Keratinocyte (primary cell): ENCODE data around the gene USP17L28. TPM values are rescaled to one million over a fixed set of nuclear protein-coding genes. Genes with fewer than 3 reads are reported as not detected.
"Not testable (repeated sequence)": the region's sequence is repeated elsewhere in the genome, so short reads cannot be mapped to it uniquely, and the experiment has no call there.

Source experiments
- DNase-seq: peaks from one replicate; pipeline ENCODE4 v3.0.0-alpha.2; 2011; ENCODE audit warnings: low read depth, missing footprints, low spot score
- FAIRE-seq: peaks from 2 replicates; lab custom pipeline; 2011; peaks lifted over from hg19 to GRCh38; lab: Jason Lieb, UNC
- H2AFZ ChIP-seq: 2 replicates; pipeline ENCODE4 v1.6.0; 2012; ENCODE audit warnings: low read length, control low read depth, inconsistent platforms; ENCODE audit not compliant: control insufficient read depth
- H3K27ac ChIP-seq: 2 replicates; pipeline ENCODE4 v1.5.1; 2011; ENCODE audit warnings: low read length; ENCODE audit not compliant: control insufficient read depth, insufficient read depth
- H3K27me3 ChIP-seq: 3 replicates; pipeline ENCODE4 v1.6.0; 2011; ENCODE audit warnings: low read length; ENCODE audit not compliant: control insufficient read depth, insufficient read depth; ENCODE audit errors: extremely low read depth
- H3K36me3 ChIP-seq, 2 experiments: 2 replicates in 1 of 2; 3 replicates in 1 of 2; pipeline ENCODE4 v1.5.1; 2011; ENCODE audit warnings: low read length in 2 of 2, mild to moderate bottlenecking in 1 of 2; ENCODE audit not compliant: control insufficient read depth in 2 of 2, insufficient read depth in 2 of 2; ENCODE audit errors: extremely low read depth in 1 of 2
- H3K4me1 ChIP-seq: 3 replicates; pipeline ENCODE4 v1.5.1; 2011; ENCODE audit warnings: low read length; ENCODE audit not compliant: control insufficient read depth, insufficient read depth; ENCODE audit errors: extremely low read depth
- H3K4me2 ChIP-seq: 3 replicates; pipeline ENCODE4 v1.6.0; 2011; ENCODE audit warnings: low read depth, low read length; ENCODE audit not compliant: control insufficient read depth, insufficient read depth; ENCODE audit errors: extremely low read depth
- H3K4me3 ChIP-seq, 3 experiments: fragments of 200-600 bp in 1 of 3; sonication (generic) in 1 of 3; 2 replicates in 2 of 3; 3 replicates in 1 of 3; pipeline ENCODE4 v1.5.1; 2011 to 2016; ENCODE audit warnings: low read length in 3 of 3, mild to moderate bottlenecking in 3 of 3, control low read depth in 2 of 3, inconsistent platforms in 1 of 3, low read depth in 1 of 3, mixed read lengths in 1 of 3, mixed run types in 1 of 3, moderate library complexity in 1 of 3; ENCODE audit not compliant: control insufficient read depth in 2 of 3, insufficient read depth in 2 of 3; ENCODE audit errors: extremely low read depth in 1 of 3
- H3K79me2 ChIP-seq: 2 replicates; pipeline ENCODE4 v1.6.0; 2012; ENCODE audit warnings: low read length; ENCODE audit not compliant: control insufficient read depth, insufficient read depth
- H3K9ac ChIP-seq: 3 replicates; pipeline ENCODE4 v1.6.0; 2011; ENCODE audit warnings: low read length; ENCODE audit not compliant: control insufficient read depth, insufficient read depth; ENCODE audit errors: extremely low read depth
- H3K9me1 ChIP-seq: 3 replicates; pipeline ENCODE4 v1.6.0; 2011; ENCODE audit warnings: low read length; ENCODE audit not compliant: control insufficient read depth, insufficient read depth; ENCODE audit errors: extremely low read depth
- H3K9me3 ChIP-seq: 2 replicates; pipeline ENCODE4 v1.5.1; 2012; ENCODE audit warnings: low read depth, low read length; ENCODE audit not compliant: control insufficient read depth
- H4K20me1 ChIP-seq: 3 replicates; pipeline ENCODE4 v1.6.0; 2011; ENCODE audit warnings: low read length; ENCODE audit not compliant: control insufficient read depth, insufficient read depth; ENCODE audit errors: extremely low read depth
- dilution Hi-C: fragments of 300-500 bp; cut with MboI; formaldehyde crosslinking; loops from one replicate; pipeline ENCODE4 v1.7.0; 2020; ENCODE audit warnings: low sequenced_read_pairs; ENCODE audit not compliant: extremely low pct_ligation_motif_present
- polyA plus RNA-seq, 5 experiments: library from polyadenylated mRNA; depleted of rRNA in 3 of 5; stranded (reverse) in 3 of 5; stranded (forward) in 1 of 5; unstranded in 1 of 5; fragments of >200 nt; gene quantifications; 1 replicate in 1 of 5; 2 replicates in 3 of 5; 3 replicates in 1 of 5; pipeline versions ENCODE4 v1.2.1 to v1.2.3, GENCODE V29; 2011 to 2012; ENCODE audit warnings: missing spikeins in 2 of 5, low read depth in 1 of 5, low replicate concordance in 1 of 5

USP17L28 gene
- polyA plus RNA-seq, 1 donor (not counting 4 experiments of a cell fraction or from before 2014, with no cell fraction given), result not detected

- DNase-seq, H3K27ac ChIP-seq, H3K9me1 ChIP-seq, H3K9ac ChIP-seq, dilution Hi-C loops, H3K4me2 ChIP-seq, H3K4me1 ChIP-seq, H3K9me3 ChIP-seq, H4K20me1 ChIP-seq, H3K79me2 ChIP-seq, FAIRE-seq, H3K27me3 ChIP-seq, H3K36me3 ChIP-seq, H3K4me3 ChIP-seq, H2AFZ ChIP-seq: not testable (repeated sequence)
Measured at GRCh38 chr4:9334358-9334757, 14.3 kb upstream of the USP17L28 start, which contains the start of gene USP17L26. TSS of gene USP17L26 (plus strand) at chr4:9334658. CDS start at chr4:9334658, 0 bp downstream.

- FAIRE-seq, H4K20me1 ChIP-seq, H2AFZ ChIP-seq, H3K4me1 ChIP-seq, H3K4me2 ChIP-seq, dilution Hi-C loops, H3K79me2 ChIP-seq, H3K27me3 ChIP-seq, H3K9me3 ChIP-seq, H3K27ac ChIP-seq, DNase-seq, H3K9me1 ChIP-seq, H3K36me3 ChIP-seq, H3K4me3 ChIP-seq, H3K9ac ChIP-seq: not testable (repeated sequence)
Measured at GRCh38 chr4:9339103-9339502, 9.6 kb upstream of the USP17L28 start, which contains the start of gene USP17L5. TSS of gene USP17L5 (plus strand) at chr4:9339403. CDS start at chr4:9339403, 0 bp downstream.

DNA sequence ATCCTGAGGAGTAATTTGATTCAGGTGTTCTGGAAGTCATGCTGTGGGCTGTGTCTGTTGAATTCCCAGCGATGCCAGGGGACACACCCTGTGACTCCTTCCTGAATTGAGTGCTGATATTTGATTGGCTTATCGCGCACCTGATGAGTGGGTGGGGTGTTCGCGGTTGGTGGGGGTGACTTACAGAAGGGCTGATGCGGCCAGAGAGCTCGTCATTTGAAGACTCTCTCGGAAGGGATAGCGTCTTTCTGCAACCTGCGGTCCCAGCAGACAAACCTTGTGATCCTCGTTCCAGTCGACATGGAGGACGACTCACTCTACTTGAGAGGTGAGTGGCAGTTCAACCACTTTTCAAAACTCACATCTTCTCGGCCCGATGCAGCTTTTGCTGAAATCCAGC is 4.8 kb upstream of the USP17L28 start, which contains the start of gene USP17L27:
USP17L27 (plus strand) TSS at position 301 of the 400 bp plus-strand sequence; CDS start at position 301, 0 bp downstream.
- H2AFZ ChIP-seq, dilution Hi-C loops, H3K9me3 ChIP-seq, H3K36me3 ChIP-seq, H3K4me3 ChIP-seq, H3K9ac ChIP-seq, H3K9me1 ChIP-seq, H3K4me1 ChIP-seq, H3K4me2 ChIP-seq, H3K27me3 ChIP-seq, H3K79me2 ChIP-seq, DNase-seq, H4K20me1 ChIP-seq, H3K27ac ChIP-seq, FAIRE-seq: not testable (repeated sequence)

DNA sequence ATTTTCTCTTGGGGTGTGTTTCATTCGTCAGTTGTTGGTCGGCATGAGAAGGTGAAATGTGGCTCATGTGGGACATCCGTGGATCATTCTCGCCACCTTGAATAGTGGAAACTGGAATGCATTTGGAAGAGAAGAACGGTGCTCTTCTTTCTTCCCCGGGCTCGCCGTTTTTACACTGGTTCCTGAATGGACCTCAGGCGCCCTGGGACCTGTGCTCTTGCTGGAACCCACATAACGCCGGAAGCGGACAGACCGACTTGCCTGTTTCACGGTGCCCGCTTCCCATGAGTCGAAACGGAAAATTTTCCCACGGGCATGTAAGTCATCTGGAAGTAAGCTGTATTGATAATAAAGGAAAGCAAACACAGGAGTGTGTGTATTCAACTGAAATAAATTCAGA is 2.2 kb downstream of the USP17L28 start:
- H3K4me2 ChIP-seq, H3K27ac ChIP-seq, H4K20me1 ChIP-seq, H3K27me3 ChIP-seq, H3K4me3 ChIP-seq, DNase-seq, H3K79me2 ChIP-seq, H3K9me3 ChIP-seq, H2AFZ ChIP-seq, H3K4me1 ChIP-seq, H3K9me1 ChIP-seq, H3K9ac ChIP-seq, FAIRE-seq, H3K36me3 ChIP-seq, dilution Hi-C loops: not testable (repeated sequence)

GRCh38 chr4:9353338-9353737 is 4.6 kb downstream of the USP17L28 start, which contains the start of gene USP17L29:
TSS of gene USP17L29 (plus strand) at chr4:9353638. CDS start at chr4:9353638, 0 bp downstream.
- H3K27me3 ChIP-seq, H3K4me2 ChIP-seq, H3K36me3 ChIP-seq, H2AFZ ChIP-seq, H3K9me3 ChIP-seq, H3K27ac ChIP-seq, H3K9me1 ChIP-seq, H3K9ac ChIP-seq, H3K4me1 ChIP-seq, FAIRE-seq, H3K79me2 ChIP-seq, dilution Hi-C loops, H3K4me3 ChIP-seq, H4K20me1 ChIP-seq, DNase-seq: not testable (repeated sequence)
